Mesothelial cell of epicardium (in vitro differentiated cells): Measurements from ENCODE around the gene ID1. TPM values are rescaled to one million over a fixed set of nuclear protein-coding genes. Genes with fewer than 3 reads are reported as not detected.

ENCODE experiments used
- DNase-seq, 2 experiments: peaks; one replicate each; pipeline ENCODE4 v3.0.0; 2021; ENCODE audit warnings: low spot score in 2 of 2; ENCODE audit not compliant: unreplicated experiment in 2 of 2
- H3K27ac Mint-ChIP-seq: 2 replicates; pipeline ENCODE4 v1.8.0; 2021; ENCODE audit warnings: mixed read lengths
- H3K27me3 Mint-ChIP-seq: 2 replicates; pipeline ENCODE4 v1.8.0; 2021; ENCODE audit warnings: low read depth, mixed read lengths
- H3K36me3 Mint-ChIP-seq: 2 replicates; pipeline ENCODE4 v1.8.0; 2021; ENCODE audit warnings: mixed read lengths
- H3K4me1 Mint-ChIP-seq: 2 replicates; pipeline ENCODE4 v1.8.0; 2021; ENCODE audit warnings: mixed read lengths
- H3K4me3 Mint-ChIP-seq: 2 replicates; pipeline ENCODE4 v1.8.0; 2021; ENCODE audit warnings: mild to moderate bottlenecking, moderate library complexity, mixed read lengths
- H3K9me3 Mint-ChIP-seq: 2 replicates; pipeline ENCODE4 v1.8.0; 2021; ENCODE audit warnings: mixed read lengths
- CTCF ChIP-seq: fragments of 200-600 bp; sonication (generic); IDR thresholded peaks from one replicate; pipeline ENCODE4 v1.5.0; 2021; ENCODE audit warnings: antibody characterized with exemption; ENCODE audit not compliant: unreplicated experiment
- total RNA-seq: library from RNA; stranded (reverse); gene quantifications from 3 replicates; pipeline ENCODE4 v1.2.1, GENCODE V29; 2021

Gene ID1
- total RNA-seq, 1 donor from 2014 or later = 374 TPM

DNA sequence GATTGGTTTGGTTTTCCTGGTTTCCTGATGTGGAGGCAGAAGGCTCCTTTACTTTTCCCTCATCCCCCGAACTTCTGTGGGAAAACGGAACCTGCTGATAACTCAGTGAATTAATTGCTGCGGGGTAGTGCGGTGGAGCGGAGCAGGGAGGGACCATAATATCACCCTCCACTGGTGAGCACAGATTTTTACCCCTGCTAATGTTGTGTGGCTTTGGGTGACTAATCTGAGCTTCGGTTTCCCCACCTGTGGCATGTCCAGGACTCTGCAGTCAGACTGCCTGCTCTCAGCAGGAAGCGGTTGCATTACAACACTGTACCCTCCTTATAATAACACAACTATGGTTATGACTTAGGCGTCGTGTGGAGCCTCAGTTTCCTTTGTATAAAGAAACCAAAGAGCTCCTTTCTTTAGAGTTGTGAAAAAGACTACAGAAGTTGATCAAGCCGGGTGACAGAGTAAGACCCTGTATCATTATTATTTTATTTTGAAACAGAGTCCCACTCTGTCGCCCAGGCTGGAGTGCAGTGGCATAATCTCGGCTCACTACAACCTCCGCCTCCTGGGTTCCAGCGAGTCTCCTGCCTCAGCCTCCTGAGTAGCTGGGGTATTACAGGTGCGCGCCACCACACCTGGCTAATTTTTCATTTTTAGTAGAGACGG lies 2.2 kb upstream of the ID1 start:
- Mint-ChIP-seq H3K36me3 (peaks cover 13% of the 10 kb centered on the region), H3K4me1 (peaks cover 29% of the 10 kb centered on the region), H3K27ac (peak overlapping the region; percentile 100), H3K27me3 (no peaks in the 10 kb centered on the region), H3K4me3 (peak overlapping the region; percentile 49), H3K9me3 (no peaks in the 10 kb centered on the region)
- TF ChIP-seq CTCF = no peak
- DNase-seq = no peak

- Mint-ChIP-seq H3K4me3 (peak overlapping the region; percentile 98), H3K9me3 (no peaks in the 10 kb centered on the region), H3K36me3 (peaks cover 13% of the 10 kb centered on the region), H3K4me1 (peaks cover 37% of the 10 kb centered on the region), H3K27ac (peak overlapping the region; percentile 100), H3K27me3 (no peaks in the 10 kb centered on the region)
- no peak for TF ChIP-seq CTCF
- DNase-seq = peak; percentile 100
These were observed 1.1 kb upstream of the ID1 start for GRCh38 chr20:31603822-31604566.

GRCh38 chr20:31604567-31605030 lies 490 bp upstream of the ID1 start:
- H3K36me3 Mint-ChIP-seq = peaks cover 13% of the 10 kb centered on the region
- peaks cover 41% of the 10 kb centered on the region for H3K4me1 Mint-ChIP-seq
- H3K27me3 Mint-ChIP-seq = no peaks in the 10 kb centered on the region
- DNase-seq = no peak
- H3K27ac Mint-ChIP-seq = peak overlapping the region; percentile 100
- TF ChIP-seq CTCF = no peak
- H3K4me3 Mint-ChIP-seq = peak overlapping the region; percentile 98
- no peaks in the 10 kb centered on the region for H3K9me3 Mint-ChIP-seq

- TF ChIP-seq CTCF = no peak
- DNase-seq = no peak
- H3K4me1 Mint-ChIP-seq = peaks cover 51% of the 10 kb centered on the region
- H3K27me3 Mint-ChIP-seq = no peaks in the 10 kb centered on the region
- no peaks in the 10 kb centered on the region for H3K9me3 Mint-ChIP-seq
- H3K36me3 Mint-ChIP-seq = peaks cover 13% of the 10 kb centered on the region
- peak overlapping the region; percentile 98 for H3K4me3 Mint-ChIP-seq
- peak overlapping the region; percentile 100 for H3K27ac Mint-ChIP-seq
These were observed 1.1 kb downstream of the ID1 start for GRCh38 chr20:31605902-31606803.

GRCh38 chr20:31606804-31607639 lies 1.9 kb downstream of the ID1 start:
- peak in 1 of 2 experiments; percentile 47 for DNase-seq
- Mint-ChIP-seq H3K36me3 (peaks cover 13% of the 10 kb centered on the region), H3K27me3 (no peaks in the 10 kb centered on the region), H3K4me3 (peak overlapping the region; percentile 98), H3K27ac (peak overlapping the region; percentile 100), H3K4me1 (peaks cover 58% of the 10 kb centered on the region), H3K9me3 (no peaks in the 10 kb centered on the region)
- no peak for TF ChIP-seq CTCF
